ENCODE measurements around the gene TNFAIP2.

DNA sequence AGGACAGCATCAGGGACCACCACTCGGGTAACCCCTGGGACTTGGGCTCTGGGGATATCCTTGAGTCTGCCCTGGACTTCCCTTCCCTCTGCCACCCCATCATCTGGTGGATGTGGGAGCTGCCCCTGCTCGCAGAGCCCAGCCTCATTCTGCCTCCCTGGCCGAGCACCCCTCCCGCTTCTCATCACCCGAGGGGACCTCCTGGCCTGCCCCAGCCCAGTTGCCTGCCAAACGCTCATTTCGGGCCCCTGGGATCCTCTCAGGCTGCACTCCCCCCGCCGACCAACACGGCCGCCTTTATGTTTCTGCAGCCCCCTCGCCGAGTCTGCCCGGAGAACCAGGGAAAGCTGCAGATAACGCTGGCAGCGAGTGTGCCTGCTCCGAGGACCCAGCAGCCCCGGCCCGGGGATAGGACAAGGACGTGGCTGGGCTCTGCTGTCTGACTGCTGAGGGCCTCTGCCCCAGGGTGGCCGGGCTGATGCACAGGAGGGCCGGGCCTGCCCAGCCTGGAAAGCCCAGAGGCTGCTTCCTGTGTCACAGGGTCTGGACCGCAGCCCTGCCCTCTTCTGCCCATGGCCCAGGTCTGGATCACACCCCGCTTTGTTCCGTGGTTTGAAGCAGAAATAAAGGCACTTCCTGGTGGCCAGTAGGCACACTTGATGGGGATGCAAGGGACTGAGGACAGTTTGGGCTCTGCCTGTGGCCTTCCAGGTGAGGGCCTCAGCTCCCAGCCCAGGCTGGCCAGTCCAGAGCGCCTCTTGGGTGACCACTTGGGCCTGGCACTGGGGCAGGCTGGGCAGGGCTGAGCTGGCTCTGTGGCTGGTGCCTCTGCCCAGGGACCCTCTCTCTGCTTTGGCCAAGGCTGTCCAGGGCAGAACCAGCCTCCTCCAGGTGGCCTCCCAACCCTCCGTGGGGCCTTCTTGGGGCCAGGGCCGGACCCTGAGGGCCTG, 33.6 kb upstream of the TNFAIP2 start:
- TF ChIP-seq, protein P1, sequence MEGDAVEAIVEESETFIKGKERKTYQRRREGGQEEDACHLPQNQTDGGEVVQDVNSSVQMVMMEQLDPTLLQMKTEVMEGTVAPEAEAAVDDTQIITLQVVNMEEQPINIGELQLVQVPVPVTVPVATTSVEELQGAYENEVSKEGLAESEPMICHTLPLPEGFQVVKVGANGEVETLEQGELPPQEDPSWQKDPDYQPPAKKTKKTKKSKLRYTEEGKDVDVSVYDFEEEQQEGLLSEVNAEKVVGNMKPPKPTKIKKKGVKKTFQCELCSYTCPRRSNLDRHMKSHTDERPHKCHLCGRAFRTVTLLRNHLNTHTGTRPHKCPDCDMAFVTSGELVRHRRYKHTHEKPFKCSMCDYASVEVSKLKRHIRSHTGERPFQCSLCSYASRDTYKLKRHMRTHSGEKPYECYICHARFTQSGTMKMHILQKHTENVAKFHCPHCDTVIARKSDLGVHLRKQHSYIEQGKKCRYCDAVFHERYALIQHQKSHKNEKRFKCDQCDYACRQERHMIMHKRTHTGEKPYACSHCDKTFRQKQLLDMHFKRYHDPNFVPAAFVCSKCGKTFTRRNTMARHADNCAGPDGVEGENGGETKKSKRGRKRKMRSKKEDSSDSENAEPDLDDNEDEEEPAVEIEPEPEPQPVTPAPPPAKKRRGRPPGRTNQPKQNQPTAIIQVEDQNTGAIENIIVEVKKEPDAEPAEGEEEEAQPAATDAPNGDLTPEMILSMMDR (IDR thresholded peaks at IDR 0.05; ENCODE audit: low read length) = no peak
- no peak for TF ChIP-seq EZH2 (IDR thresholded peaks at IDR 0.05; ENCODE audit: borderline replicate concordance, low read length)

All from OCI-LY1 (cell line).